ENCODE measurements around the gene ITGA2.

ITGA2 gene

DNA sequence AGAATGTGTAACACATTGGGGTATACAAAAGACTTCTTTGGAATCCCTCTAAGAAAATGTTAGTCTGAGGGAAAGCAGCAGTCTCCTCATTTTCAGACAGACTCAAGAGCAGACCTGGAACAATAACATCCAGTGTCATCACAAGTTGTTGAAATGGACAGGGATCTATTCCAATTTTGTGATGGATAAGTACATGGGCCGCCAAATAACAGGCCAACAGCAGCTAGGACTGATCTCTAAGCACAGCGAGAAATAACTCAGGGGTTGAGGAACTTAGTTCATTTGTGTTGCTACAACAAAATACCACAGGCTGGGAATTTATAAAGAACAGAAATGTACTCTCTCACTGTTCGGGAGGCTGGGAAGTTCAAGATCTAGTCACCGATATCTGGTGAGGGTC, 7.6 kb upstream of the ITGA2 start:
- TF ChIP-seq RAD21 (IDR thresholded peaks at IDR 0.05; ENCODE audit: low read depth), result no peak

DNA sequence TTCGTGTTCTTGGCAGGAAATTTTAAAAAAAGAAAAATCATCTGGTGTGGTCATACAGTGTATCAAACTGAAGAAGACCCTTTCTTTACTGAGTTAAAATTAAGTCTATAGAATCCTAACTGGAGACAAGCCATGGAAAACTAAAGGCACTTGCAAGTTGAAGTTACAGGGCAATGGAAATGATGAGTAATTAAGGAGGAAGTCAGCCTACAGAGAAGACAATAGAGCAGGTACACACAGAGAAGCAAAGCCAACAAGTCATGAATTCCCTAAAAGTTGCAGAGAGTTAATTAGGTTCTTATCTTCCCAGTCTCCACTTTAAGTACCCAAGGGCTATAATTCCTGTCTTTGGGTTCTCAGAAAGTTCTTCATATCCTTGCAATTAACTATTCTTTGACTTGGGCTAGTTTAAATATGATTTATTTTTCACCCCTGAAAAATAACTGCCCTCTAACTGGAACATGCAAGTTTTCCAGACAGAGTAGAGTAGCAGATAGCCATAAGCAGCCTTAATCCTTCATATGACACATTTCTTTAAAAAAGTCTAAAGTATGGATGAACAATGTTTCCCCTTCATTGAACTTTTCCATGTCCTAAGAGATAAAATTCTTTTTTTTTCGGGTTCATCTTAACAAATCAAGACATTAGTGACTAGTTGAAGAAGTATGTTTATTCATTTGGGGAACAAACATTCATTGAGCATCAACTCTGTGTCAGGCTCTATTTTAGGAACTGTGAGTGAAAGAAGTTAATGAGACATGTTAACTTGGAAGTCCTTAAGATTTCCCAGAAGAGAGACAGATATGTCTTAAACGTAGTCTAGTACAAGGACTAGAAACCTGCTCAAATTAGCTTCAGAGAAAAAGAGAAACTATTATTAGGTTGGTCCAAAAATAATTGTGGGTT, 5.2 kb upstream of the ITGA2 start:
- no peak for TF ChIP-seq YY1 (IDR thresholded peaks at IDR 0.05; ENCODE audit: low read depth)
- TF ChIP-seq TCF12 (IDR thresholded peaks at IDR 0.05; ENCODE audit: low read depth), result no peak
- TF ChIP-seq EGR1 (IDR thresholded peaks at IDR 0.05), result no peak
- TF ChIP-seq RAD21 (IDR thresholded peaks at IDR 0.05; ENCODE audit: low read depth), result no peak
- TF ChIP-seq ZBTB7A (IDR thresholded peaks at IDR 0.05; ENCODE audit: low read depth), result no peak
- no peak for TF ChIP-seq NFIC (IDR thresholded peaks at IDR 0.05)
- TF ChIP-seq, protein P1, sequence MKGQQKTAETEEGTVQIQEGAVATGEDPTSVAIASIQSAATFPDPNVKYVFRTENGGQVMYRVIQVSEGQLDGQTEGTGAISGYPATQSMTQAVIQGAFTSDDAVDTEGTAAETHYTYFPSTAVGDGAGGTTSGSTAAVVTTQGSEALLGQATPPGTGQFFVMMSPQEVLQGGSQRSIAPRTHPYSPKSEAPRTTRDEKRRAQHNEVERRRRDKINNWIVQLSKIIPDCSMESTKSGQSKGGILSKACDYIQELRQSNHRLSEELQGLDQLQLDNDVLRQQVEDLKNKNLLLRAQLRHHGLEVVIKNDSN (IDR thresholded peaks at IDR 0.05), result no peak
- TF ChIP-seq TAF1 (IDR thresholded peaks at IDR 0.05; ENCODE audit: low read depth), result no peak
- no peak for TF ChIP-seq FOXM1 (IDR thresholded peaks at IDR 0.05; ENCODE audit: borderline replicate concordance, low read depth)
- TF ChIP-seq TEAD4 (IDR thresholded peaks at IDR 0.05), result no peak
- no peak for TF ChIP-seq CREB1 (IDR thresholded peaks at IDR 0.05; ENCODE audit: low read depth)
- TF ChIP-seq, protein P2, sequence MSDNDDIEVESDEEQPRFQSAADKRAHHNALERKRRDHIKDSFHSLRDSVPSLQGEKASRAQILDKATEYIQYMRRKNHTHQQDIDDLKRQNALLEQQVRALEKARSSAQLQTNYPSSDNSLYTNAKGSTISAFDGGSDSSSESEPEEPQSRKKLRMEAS (IDR thresholded peaks at IDR 0.05), result no peak
- no peak for TF ChIP-seq EP300 (IDR thresholded peaks at IDR 0.05; ENCODE audit: borderline replicate concordance)
- no peak for TF ChIP-seq REST (IDR thresholded peaks at IDR 0.05; ENCODE audit: low read depth)
- no peak for TF ChIP-seq CEBPB (IDR thresholded peaks at IDR 0.05)

DNA sequence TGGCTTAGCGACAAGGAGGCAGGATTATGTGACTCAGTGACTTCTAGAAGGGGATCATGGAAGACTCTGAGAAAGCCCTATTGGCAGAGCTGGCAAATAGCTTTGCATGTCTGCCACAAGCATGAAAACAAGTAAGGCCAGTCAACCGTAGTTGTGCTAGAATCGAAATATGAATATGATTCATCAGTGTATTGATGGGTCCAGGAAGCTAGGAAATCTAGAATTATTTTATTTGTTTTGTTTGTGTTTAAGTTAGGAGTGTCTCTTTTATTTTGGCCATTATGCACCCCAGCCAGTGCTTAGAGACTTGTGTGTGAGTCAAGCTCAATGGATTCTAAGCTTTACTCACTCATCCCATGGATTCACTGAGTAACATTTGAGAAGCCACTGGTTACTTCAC, 3.8 kb upstream of the ITGA2 start:
- TF ChIP-seq CREB1 (IDR thresholded peaks at IDR 0.05; ENCODE audit: low read depth), result no peak
- TF ChIP-seq TEAD4 (IDR thresholded peaks at IDR 0.05), result no peak
- TF ChIP-seq FOXM1 (IDR thresholded peaks at IDR 0.05; ENCODE audit: borderline replicate concordance, low read depth), result no peak
- TF ChIP-seq REST (IDR thresholded peaks at IDR 0.05; ENCODE audit: low read depth), result no peak
- no peak for TF ChIP-seq ZBTB7A (IDR thresholded peaks at IDR 0.05; ENCODE audit: low read depth)
- TF ChIP-seq YY1 (IDR thresholded peaks at IDR 0.05; ENCODE audit: low read depth), result no peak
- TF ChIP-seq, protein P2 (IDR thresholded peaks at IDR 0.05), result no peak
- no peak for TF ChIP-seq CEBPB (IDR thresholded peaks at IDR 0.05)
- TF ChIP-seq EGR1 (IDR thresholded peaks at IDR 0.05), result no peak
- TF ChIP-seq RAD21 (IDR thresholded peaks at IDR 0.05; ENCODE audit: low read depth), result no peak
- TF ChIP-seq, protein P1 (IDR thresholded peaks at IDR 0.05), result no peak
- no peak for TF ChIP-seq EP300 (IDR thresholded peaks at IDR 0.05; ENCODE audit: borderline replicate concordance)
- no peak for TF ChIP-seq NFIC (IDR thresholded peaks at IDR 0.05)
- no peak for TF ChIP-seq TCF12 (IDR thresholded peaks at IDR 0.05; ENCODE audit: low read depth)
- no peak for TF ChIP-seq TAF1 (IDR thresholded peaks at IDR 0.05; ENCODE audit: low read depth)

- TF ChIP-seq TEAD4 (IDR thresholded peaks at IDR 0.05) (no peak), EP300 (IDR thresholded peaks at IDR 0.05; ENCODE audit: borderline replicate concordance) (no peak), EGR1 (IDR thresholded peaks at IDR 0.05) (no peak), NFIC (IDR thresholded peaks at IDR 0.05) (no peak), FOXM1 (IDR thresholded peaks at IDR 0.05; ENCODE audit: borderline replicate concordance, low read depth) (no peak), CEBPB (IDR thresholded peaks at IDR 0.05) (no peak), RAD21 (IDR thresholded peaks at IDR 0.05; ENCODE audit: low read depth) (no peak), ZBTB7A (IDR thresholded peaks at IDR 0.05; ENCODE audit: low read depth) (no peak), TCF12 (IDR thresholded peaks at IDR 0.05; ENCODE audit: low read depth) (no peak), YY1 (IDR thresholded peaks at IDR 0.05; ENCODE audit: low read depth) (no peak), REST (IDR thresholded peaks at IDR 0.05; ENCODE audit: low read depth) (no peak), CREB1 (IDR thresholded peaks at IDR 0.05; ENCODE audit: low read depth) (no peak), TAF1 (IDR thresholded peaks at IDR 0.05; ENCODE audit: low read depth) (no peak)
- TF ChIP-seq, protein P1 (IDR thresholded peaks at IDR 0.05), result no peak
- TF ChIP-seq, protein P2 (IDR thresholded peaks at IDR 0.05), result no peak
Measured at GRCh38 chr5:52987711-52988331, 1.3 kb upstream of the ITGA2 start.
